GM19452 (cell line): ENCODE data around the gene DTX2.
"Not testable (repeated sequence)": the region's sequence is repeated elsewhere in the genome, so short reads cannot be mapped to it uniquely, and the experiment has no call there.

Source experiments
- ATAC-seq: cut with Tn5 transposase; IDR thresholded peaks from one replicate; pipeline ENCODE4 v1.9.1; 2021; ENCODE audit not compliant: unreplicated experiment

DTX2 gene

GRCh38 chr7:76511200-76511910 is 49.8 kb downstream of the DTX2 start:
- ATAC-seq = not testable (repeated sequence)

- ATAC-seq = not testable (repeated sequence)
Measured at GRCh38 chr7:76511911-76512885, 50.7 kb downstream of the DTX2 start.

- ATAC-seq = no peak
Measured at GRCh38 chr7:76512941-76513816, 51.7 kb downstream of the DTX2 start.

GRCh38 chr7:76513817-76514799 is 52.6 kb downstream of the DTX2 start:
- no peak for ATAC-seq

GRCh38 chr7:76514926-76515771 is 53.6 kb downstream of the DTX2 start:
- no peak for ATAC-seq

GRCh38 chr7:76515999-76516443 is 54.5 kb downstream of the DTX2 start:
- no peak for ATAC-seq

GRCh38 chr7:76516932-76517331 is 55.4 kb downstream of the DTX2 start:
- not testable (repeated sequence) for ATAC-seq

GRCh38 chr7:76526183-76526582 is 64.7 kb downstream of the DTX2 start:
- ATAC-seq = not testable (repeated sequence)

- not testable (repeated sequence) for ATAC-seq
Measured at GRCh38 chr7:76531643-76532042, 70.1 kb downstream of the DTX2 start.

GRCh38 chr7:76543197-76543596 is 81.7 kb downstream of the DTX2 start, which contains the start of gene SPDYE16:
Gene SPDYE16, minus strand, starts transcription at chr7:76543297. Its CDS starts 1,838 bp downstream, at chr7:76541459.
- ATAC-seq = not testable (repeated sequence)

- ATAC-seq = peak; percentile 100
Measured at GRCh38 chr7:76549025-76549854, 87.7 kb downstream of the DTX2 start.

GRCh38 chr7:76549855-76550248 is 88.3 kb downstream of the DTX2 start:
- not testable (repeated sequence) for ATAC-seq

GRCh38 chr7:76551992-76552391 is 90.5 kb downstream of the DTX2 start:
- not testable (repeated sequence) for ATAC-seq
